ENCODE data around the gene TACR2. TPM values are rescaled to one million over a fixed set of nuclear protein-coding genes. Genes with fewer than 3 reads are reported as not detected.

TACR2 gene
- total RNA-seq, 1 donor from 2014 or later = not detected

- no peaks in the 10 kb centered on the region for H3K36me3 Mint-ChIP-seq (ENCODE audit: unreplicated experiment)
These were observed 40.1 kb downstream of the TACR2 start for GRCh38 chr10:69376662-69377061.

GRCh38 chr10:69375307-69376151 lies 41.2 kb downstream of the TACR2 start:
- Mint-ChIP-seq H3K36me3 (ENCODE audit: unreplicated experiment) (peaks cover 5% of the 10 kb centered on the region), H3K4me3 (ENCODE audit: unreplicated experiment) (peak overlapping the region; percentile 46), H3K9me3 (ENCODE audit: unreplicated experiment) (peaks cover 9% of the 10 kb centered on the region), H3K27me3 (ENCODE audit: unreplicated experiment) (peaks cover 13% of the 10 kb centered on the region), H3K4me1 (ENCODE audit: low read depth, unreplicated experiment) (peaks cover 16% of the 10 kb centered on the region), H3K27ac (ENCODE audit: unreplicated experiment) (peak overlapping the region; percentile 72)
- TF ChIP-seq CTCF (IDR thresholded peaks at IDR 0.05; ENCODE audit: partially characterized antibody, unreplicated experiment) = no peak
- no peak for DNase-seq

More at GRCh38 chr10:69376662-69377061, 40.1 kb downstream of the TACR2 start:
- DNase-seq = no peak
- Mint-ChIP-seq H3K4me3 (ENCODE audit: unreplicated experiment) (no peak overlapping the region), H3K9me3 (ENCODE audit: unreplicated experiment) (peaks cover 9% of the 10 kb centered on the region), H3K4me1 (ENCODE audit: low read depth, unreplicated experiment) (peaks cover 16% of the 10 kb centered on the region), H3K27ac (ENCODE audit: unreplicated experiment) (peak overlapping the region; percentile 11), H3K27me3 (ENCODE audit: unreplicated experiment) (peaks cover 13% of the 10 kb centered on the region)
- no peak for TF ChIP-seq CTCF (IDR thresholded peaks at IDR 0.05; ENCODE audit: partially characterized antibody, unreplicated experiment)

GRCh38 chr10:69374931-69375306 lies 41.8 kb downstream of the TACR2 start:
- Mint-ChIP-seq H3K27ac (ENCODE audit: unreplicated experiment) (peak overlapping the region; percentile 53), H3K36me3 (ENCODE audit: unreplicated experiment) (peaks cover 8% of the 10 kb centered on the region), H3K27me3 (ENCODE audit: unreplicated experiment) (peaks cover 11% of the 10 kb centered on the region), H3K4me1 (ENCODE audit: low read depth, unreplicated experiment) (peaks cover 16% of the 10 kb centered on the region), H3K9me3 (ENCODE audit: unreplicated experiment) (peaks cover 7% of the 10 kb centered on the region), H3K4me3 (ENCODE audit: unreplicated experiment) (no peak overlapping the region)
- no peak for DNase-seq
- TF ChIP-seq CTCF (IDR thresholded peaks at IDR 0.05; ENCODE audit: partially characterized antibody, unreplicated experiment) = no peak

- H3K27ac Mint-ChIP-seq (ENCODE audit: unreplicated experiment) = peak overlapping the region; percentile 53
- peaks cover 16% of the 10 kb centered on the region for H3K4me1 Mint-ChIP-seq (ENCODE audit: low read depth, unreplicated experiment)
- no peak for TF ChIP-seq CTCF (IDR thresholded peaks at IDR 0.05; ENCODE audit: partially characterized antibody, unreplicated experiment)
- DNase-seq = no peak
- H3K4me3 Mint-ChIP-seq (ENCODE audit: unreplicated experiment) = no peak overlapping the region
- H3K27me3 Mint-ChIP-seq (ENCODE audit: unreplicated experiment) = peaks cover 14% of the 10 kb centered on the region
- H3K36me3 Mint-ChIP-seq (ENCODE audit: unreplicated experiment) = peaks cover 12% of the 10 kb centered on the region
- H3K9me3 Mint-ChIP-seq (ENCODE audit: unreplicated experiment) = peaks cover 5% of the 10 kb centered on the region
These were observed 42.5 kb downstream of the TACR2 start for GRCh38 chr10:69374242-69374641.
